ENCODE measurements around the gene SLCO1A2. TPM values are rescaled to one million over a fixed set of nuclear protein-coding genes. Genes with fewer than 3 reads are reported as not detected.

The SLCO1A2 gene
- total RNA-seq, 1 experiment from 2014 or later, result 1.2 TPM

- H3K4me1 Mint-ChIP-seq (ENCODE audit: low read depth, unreplicated experiment), result no peaks in the 10 kb centered on the region
- H3K27ac Mint-ChIP-seq (ENCODE audit: unreplicated experiment), result no peak overlapping the region
- peaks cover 8% of the 10 kb centered on the region for H3K27me3 Mint-ChIP-seq (ENCODE audit: insufficient read depth, unreplicated experiment)
- POLR2A ChIA-PET, result no interaction called here
- no peaks in the 10 kb centered on the region for H3K9me3 Mint-ChIP-seq (ENCODE audit: unreplicated experiment)
- intact Hi-C loops (cut with micrococcal nuclease; ENCODE audit: unreplicated experiment), result no loop called here
- Histone ChIP-seq H3K36me3 (ENCODE audit: control insufficient read depth, insufficient read depth, low read length) (no peaks in the 10 kb centered on the region), H3K4me1 (no peaks in the 10 kb centered on the region), H3K9me3 (no peaks in the 10 kb centered on the region), H3K27me3 (replicated peaks; ENCODE audit: control insufficient read depth, insufficient read depth, low read length) (no peaks in the 10 kb centered on the region), H3K4me3 (ENCODE audit: low read depth, low read length) (no peak overlapping the region)
- TF ChIP-seq CTCF (IDR thresholded peaks at IDR 0.05; ENCODE audit: insufficient read depth in 1 of 2, low read depth in 1 of 2, low read length in 1 of 2, severe bottlenecking in 1 of 2, unreplicated experiment in 1 of 2), result no peak
- no peak overlapping the region for H3K4me3 Mint-ChIP-seq (ENCODE audit: unreplicated experiment)
- CTCF ChIA-PET, result no interaction called here
- BruUV-seq (replicated peaks), result no TSS peak
- no peak for DNase-seq
- no peaks in the 10 kb centered on the region for H3K36me3 Mint-ChIP-seq (ENCODE audit: insufficient read depth, unreplicated experiment)
These were observed 113.6 kb downstream of the SLCO1A2 start for GRCh38 chr12:21221072-21221471.

- Mint-ChIP-seq H3K27me3 (ENCODE audit: insufficient read depth, unreplicated experiment) (peaks cover 6% of the 10 kb centered on the region), H3K27ac (ENCODE audit: unreplicated experiment) (no peak overlapping the region), H3K4me1 (ENCODE audit: low read depth, unreplicated experiment) (no peaks in the 10 kb centered on the region), H3K36me3 (ENCODE audit: insufficient read depth, unreplicated experiment) (no peaks in the 10 kb centered on the region), H3K9me3 (ENCODE audit: unreplicated experiment) (no peaks in the 10 kb centered on the region), H3K4me3 (ENCODE audit: unreplicated experiment) (no peak overlapping the region)
- ChIA-PET POLR2A (no interaction called here), CTCF (no interaction called here)
- Histone ChIP-seq H3K36me3 (ENCODE audit: control insufficient read depth, insufficient read depth, low read length) (no peaks in the 10 kb centered on the region), H3K9me3 (no peaks in the 10 kb centered on the region), H3K4me1 (no peaks in the 10 kb centered on the region), H3K4me3 (ENCODE audit: low read depth, low read length) (no peak overlapping the region), H3K27me3 (replicated peaks; ENCODE audit: control insufficient read depth, insufficient read depth, low read length) (no peaks in the 10 kb centered on the region)
- no peak for DNase-seq
- no peak for TF ChIP-seq CTCF (IDR thresholded peaks at IDR 0.05; ENCODE audit: insufficient read depth in 1 of 2, low read depth in 1 of 2, low read length in 1 of 2, severe bottlenecking in 1 of 2, unreplicated experiment in 1 of 2)
- intact Hi-C loops (cut with micrococcal nuclease; ENCODE audit: unreplicated experiment), result no loop called here
- BruUV-seq (replicated peaks), result no TSS peak
These were observed 114.5 kb downstream of the SLCO1A2 start for GRCh38 chr12:21220266-21220665.

- Mint-ChIP-seq H3K4me3 (ENCODE audit: unreplicated experiment) (no peak overlapping the region), H3K4me1 (ENCODE audit: low read depth, unreplicated experiment) (no peaks in the 10 kb centered on the region), H3K9me3 (ENCODE audit: unreplicated experiment) (no peaks in the 10 kb centered on the region), H3K36me3 (ENCODE audit: insufficient read depth, unreplicated experiment) (peaks cover under 1% of the 10 kb centered on the region), H3K27me3 (ENCODE audit: insufficient read depth, unreplicated experiment) (peaks cover 6% of the 10 kb centered on the region), H3K27ac (ENCODE audit: unreplicated experiment) (no peak overlapping the region)
- no TSS peak for BruUV-seq (replicated peaks)
- CTCF ChIA-PET, result no interaction called here
- DNase-seq, result no peak
- Histone ChIP-seq H3K9me3 (no peaks in the 10 kb centered on the region), H3K27me3 (replicated peaks; ENCODE audit: control insufficient read depth, insufficient read depth, low read length) (no peaks in the 10 kb centered on the region), H3K4me3 (ENCODE audit: low read depth, low read length) (no peak overlapping the region), H3K36me3 (ENCODE audit: control insufficient read depth, insufficient read depth, low read length) (no peaks in the 10 kb centered on the region), H3K4me1 (no peaks in the 10 kb centered on the region)
- no peak for TF ChIP-seq CTCF (IDR thresholded peaks at IDR 0.05; ENCODE audit: insufficient read depth in 1 of 2, low read depth in 1 of 2, low read length in 1 of 2, severe bottlenecking in 1 of 2, unreplicated experiment in 1 of 2)
- intact Hi-C loops (cut with micrococcal nuclease; ENCODE audit: unreplicated experiment), result no loop called here
- POLR2A ChIA-PET, result no interaction called here
These were observed 115.5 kb downstream of the SLCO1A2 start for GRCh38 chr12:21219206-21219605.

Other genes starting within 250 kb of the SLCO1A2 start
- 0.18 and 0.51 TPM in 2 replicates for gene SLCO1B1, start 203.7 kb downstream of the SLCO1A2 start, total RNA-seq (2022)
- not detected in 2 replicates for gene IAPP, start 38.0 kb upstream of the SLCO1A2 start, total RNA-seq (2022)
- gene PYROXD1, start 102.7 kb upstream of the SLCO1A2 start, total RNA-seq (2022), result 16.7 and 17.7 TPM in 2 replicates
- 50.7 and 55.3 TPM in 2 replicates for gene RECQL, start 166.7 kb upstream of the SLCO1A2 start, total RNA-seq (2022)
- gene GOLT1B, start 166.9 kb upstream of the SLCO1A2 start, total RNA-seq (2022), result 75.9 and 81.7 TPM in 2 replicates
- gene SPX, start 191.4 kb upstream of the SLCO1A2 start, total RNA-seq (2022), result 6.4 and 6.9 TPM in 2 replicates